ENCODE measurements around the gene PTGR3. TPM values are rescaled to one million over a fixed set of nuclear protein-coding genes. Genes with fewer than 3 reads are reported as not detected.

Gene PTGR3
- total RNA-seq, 6 experiments from 2014 or later, result 9.4 to 30.1 (median 19.8) TPM

DNA sequence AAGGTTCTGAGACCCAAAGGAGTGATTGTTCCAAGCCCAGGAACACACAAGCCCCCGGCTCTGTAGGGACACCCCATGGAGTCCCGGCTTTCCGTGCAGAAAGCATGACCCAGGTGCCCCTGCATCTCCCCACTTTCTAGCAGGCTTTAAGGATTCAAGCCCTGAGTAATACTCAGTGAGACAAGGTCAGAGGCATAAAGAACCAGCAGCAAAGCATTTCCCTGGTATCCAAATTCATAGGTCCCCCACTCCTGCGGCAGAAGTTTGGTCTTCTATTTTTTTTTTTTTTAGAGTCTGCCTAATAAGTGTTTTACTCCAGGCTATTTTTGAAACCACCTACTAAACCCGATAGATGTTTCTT lies 18.0 kb upstream of the PTGR3 start:
- intact Hi-C loops (cut with DNase I), result no loop called here
- DNase-seq (no peak), ATAC-seq (peak in 3 of 4 donors; percentile 3 to 13 (median 4))
- WGBS (ENCODE audit: insufficient coverage, low coverage, low lambda C conversion rate, missing lambda C conversion rate), result 30% methylated on average over 4 of the region's 5 CpGs
- peaks cover 0 to 42% (median 19%) of the 10 kb centered on the region in 4 donors for H3K4me1 ChIP-seq
- no peaks in the 10 kb centered on the region for H3K36me3 ChIP-seq
- peak overlapping the region in 2 of 3 donors; percentile 32 to 33 for H3K4me3 ChIP-seq
- TF ChIP-seq POLR2A (IDR thresholded peaks at IDR 0.05), result no peak
- TF ChIP-seq, protein P1, sequence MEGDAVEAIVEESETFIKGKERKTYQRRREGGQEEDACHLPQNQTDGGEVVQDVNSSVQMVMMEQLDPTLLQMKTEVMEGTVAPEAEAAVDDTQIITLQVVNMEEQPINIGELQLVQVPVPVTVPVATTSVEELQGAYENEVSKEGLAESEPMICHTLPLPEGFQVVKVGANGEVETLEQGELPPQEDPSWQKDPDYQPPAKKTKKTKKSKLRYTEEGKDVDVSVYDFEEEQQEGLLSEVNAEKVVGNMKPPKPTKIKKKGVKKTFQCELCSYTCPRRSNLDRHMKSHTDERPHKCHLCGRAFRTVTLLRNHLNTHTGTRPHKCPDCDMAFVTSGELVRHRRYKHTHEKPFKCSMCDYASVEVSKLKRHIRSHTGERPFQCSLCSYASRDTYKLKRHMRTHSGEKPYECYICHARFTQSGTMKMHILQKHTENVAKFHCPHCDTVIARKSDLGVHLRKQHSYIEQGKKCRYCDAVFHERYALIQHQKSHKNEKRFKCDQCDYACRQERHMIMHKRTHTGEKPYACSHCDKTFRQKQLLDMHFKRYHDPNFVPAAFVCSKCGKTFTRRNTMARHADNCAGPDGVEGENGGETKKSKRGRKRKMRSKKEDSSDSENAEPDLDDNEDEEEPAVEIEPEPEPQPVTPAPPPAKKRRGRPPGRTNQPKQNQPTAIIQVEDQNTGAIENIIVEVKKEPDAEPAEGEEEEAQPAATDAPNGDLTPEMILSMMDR (IDR thresholded peaks at IDR 0.05), result no peak
- peak overlapping the region; percentile 26 to 72 (median 67) for H3K27ac ChIP-seq
- H3K9me3 ChIP-seq, result no peaks in the 10 kb centered on the region
- no peaks in the 10 kb centered on the region for H3K27me3 ChIP-seq

DNA sequence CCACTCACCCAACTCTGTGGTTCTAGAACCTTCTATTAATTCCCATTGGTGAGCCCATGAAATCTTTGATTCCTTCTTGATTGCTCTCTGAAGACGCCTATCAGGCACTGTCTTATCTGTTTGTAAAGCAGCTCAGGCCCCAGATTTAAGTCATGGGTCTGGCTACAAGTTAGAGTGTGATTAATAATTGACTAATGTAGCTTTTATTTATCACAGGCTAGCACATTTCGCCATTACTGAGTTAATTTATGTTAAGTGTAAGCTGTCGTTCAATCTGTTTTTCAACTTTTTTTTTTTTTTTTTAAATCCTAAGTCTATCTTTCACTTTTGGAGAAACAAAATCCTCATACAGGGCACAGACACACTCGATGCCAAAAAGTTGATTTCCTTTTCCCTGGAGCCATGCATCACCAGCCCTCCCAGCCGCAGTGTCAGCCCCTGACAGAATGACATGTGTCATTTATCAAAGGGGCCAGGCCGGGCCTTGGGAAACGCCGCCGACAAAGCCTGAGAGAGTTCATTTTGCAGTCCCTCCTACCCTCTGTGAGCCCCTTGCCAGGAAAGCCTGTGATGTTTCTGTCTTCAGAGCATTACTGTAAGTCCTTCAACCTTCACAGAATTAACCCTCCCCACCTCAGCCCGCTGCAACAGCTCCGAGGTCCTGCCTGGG lies 17.5 kb upstream of the PTGR3 start:
- ATAC-seq, result peak; percentile 70 to 87 (median 76)
- WGBS (ENCODE audit: insufficient coverage, low coverage, low lambda C conversion rate, missing lambda C conversion rate), result 8% methylated on average over 11 of the region's 11 CpGs
- peaks cover 0 to 42% (median 19%) of the 10 kb centered on the region in 4 donors for H3K4me1 ChIP-seq
- no peaks in the 10 kb centered on the region for H3K9me3 ChIP-seq
- no peaks in the 10 kb centered on the region for H3K36me3 ChIP-seq
- H3K4me3 ChIP-seq, result peak overlapping the region in 2 of 3 donors; percentile 32 to 33
- H3K27me3 ChIP-seq, result no peaks in the 10 kb centered on the region
- TF ChIP-seq, protein P1 (IDR thresholded peaks at IDR 0.05), result no peak
- no peak for TF ChIP-seq POLR2A (IDR thresholded peaks at IDR 0.05)
- peak overlapping the region; percentile 26 to 72 (median 67) for H3K27ac ChIP-seq
- DNase-seq, result peak in 1 of 3 donors; percentile 35
- intact Hi-C loops (cut with DNase I), result no loop called here

DNA sequence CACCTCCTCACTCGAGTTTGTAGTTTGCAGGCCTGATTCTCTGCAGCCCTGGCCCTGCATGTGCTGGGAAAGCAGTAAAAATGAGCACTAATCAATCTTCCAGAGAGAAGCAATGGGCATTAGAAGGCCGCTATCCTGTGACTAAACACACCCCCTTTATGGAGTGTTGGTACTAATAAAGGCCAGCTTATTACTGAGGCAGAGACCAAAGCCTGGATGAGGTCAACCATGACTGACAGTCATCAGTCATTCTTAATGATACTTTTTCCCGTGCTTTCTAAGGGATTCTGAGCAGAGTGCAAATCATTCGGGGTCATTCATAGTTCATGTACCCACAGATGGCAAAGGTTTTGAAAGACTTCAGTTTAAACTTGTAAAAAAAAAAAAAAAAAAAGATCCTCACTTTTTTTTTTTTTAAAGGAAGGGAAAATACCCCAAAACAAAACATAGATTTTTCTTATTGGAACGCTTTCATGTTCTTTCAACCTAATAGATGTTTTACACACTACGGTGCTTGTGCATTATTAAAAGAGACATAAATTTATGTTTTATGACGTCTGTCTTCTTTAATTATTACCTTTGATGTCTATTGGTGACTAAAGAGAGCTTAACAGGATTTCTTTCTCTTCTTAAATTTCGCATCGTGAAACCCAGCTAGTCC lies 14.9 kb upstream of the PTGR3 start:
- H3K9me3 ChIP-seq, result no peaks in the 10 kb centered on the region
- no peaks in the 10 kb centered on the region for H3K27me3 ChIP-seq
- 30% methylated on average over 9 of the region's 9 CpGs for WGBS (ENCODE audit: insufficient coverage, low coverage, low lambda C conversion rate, missing lambda C conversion rate)
- DNase-seq (no peak), ATAC-seq (peak; percentile 47 to 65 (median 60))
- TF ChIP-seq, protein P1 (IDR thresholded peaks at IDR 0.05), result no peak
- TF ChIP-seq POLR2A (IDR thresholded peaks at IDR 0.05), result no peak
- no peaks in the 10 kb centered on the region for H3K36me3 ChIP-seq
- intact Hi-C loops (cut with DNase I), result no loop called here
- no peak overlapping the region for H3K4me3 ChIP-seq
- H3K4me1 ChIP-seq, result peaks cover 0 to 54% (median 24%) of the 10 kb centered on the region in 4 donors
- H3K27ac ChIP-seq, result peak overlapping the region; percentile 3 to 77 (median 16)

DNA sequence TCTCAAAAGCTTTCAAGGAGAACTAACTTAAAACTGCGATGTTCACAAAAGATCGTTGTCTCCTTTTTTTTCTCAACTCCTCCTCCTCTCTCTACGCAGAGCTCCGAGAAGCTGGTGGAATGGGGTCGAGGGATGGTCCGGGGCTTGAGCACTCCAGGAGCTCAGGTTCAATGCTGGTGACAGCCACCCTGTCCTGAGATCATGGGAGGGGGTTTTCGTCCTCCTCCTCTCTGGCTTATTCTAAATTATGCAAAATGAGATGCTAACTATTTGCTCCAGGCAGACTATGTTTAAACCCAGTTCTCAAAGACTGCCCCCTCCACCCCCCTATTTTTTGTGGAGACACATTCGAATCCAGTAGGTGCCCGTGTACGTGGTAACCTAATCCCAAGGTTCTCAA lies 13.5 kb upstream of the PTGR3 start:
- Histone ChIP-seq H3K27me3 (no peaks in the 10 kb centered on the region), H3K9me3 (no peaks in the 10 kb centered on the region), H3K36me3 (no peaks in the 10 kb centered on the region), H3K4me3 (no peak overlapping the region), H3K27ac (no peak overlapping the region), H3K4me1 (peaks cover 0 to 53% (median 24%) of the 10 kb centered on the region in 4 donors)
- no peak for TF ChIP-seq POLR2A (IDR thresholded peaks at IDR 0.05)
- TF ChIP-seq, protein P1 (IDR thresholded peaks at IDR 0.05), result no peak
- intact Hi-C loops (cut with DNase I), result no loop called here
- DNase-seq, result no peak
- ATAC-seq, result no peak
- WGBS (ENCODE audit: insufficient coverage, low coverage, low lambda C conversion rate, missing lambda C conversion rate), result 90% methylated on average over 5 of the region's 10 CpGs
